H54 (cell line): ENCODE measurements around the gene NKPD1.
A peak's percentile ranks its signal among the peaks of the same experiment; 100 is the strongest.

Source experiments
- DNase-seq: peaks from one replicate; pipeline ENCODE4 v3.0.0; 2011; ENCODE audit warnings: low spot score, mixed read lengths; ENCODE audit not compliant: insufficient read length
- FAIRE-seq: peaks from 3 replicates; lab custom pipeline; 2011; peaks lifted over from hg19 to GRCh38; lab: Jason Lieb, UNC
- POLR2A ChIP-seq: IDR thresholded peaks from 2 replicates; pipeline ENCODE4 v1.6.1; 2011; ENCODE audit warnings: low read depth, mild to moderate bottlenecking, low read length

NKPD1 gene

GRCh38 chr19:45145270-45146189 is 15.3 kb downstream of the NKPD1 start:
- no peak for FAIRE-seq
- TF ChIP-seq POLR2A: no peak
- DNase-seq: no peak

- TF ChIP-seq POLR2A: no peak
- DNase-seq: no peak
- no peak for FAIRE-seq
These were observed 16.1 kb downstream of the NKPD1 start for GRCh38 chr19:45144431-45145269.

- DNase-seq (no peak), FAIRE-seq (no peak)
- no peak for TF ChIP-seq POLR2A
These were observed 18.1 kb downstream of the NKPD1 start for GRCh38 chr19:45142726-45143110.

GRCh38 chr19:45142016-45142725 is 18.6 kb downstream of the NKPD1 start:
- no peak for TF ChIP-seq POLR2A
- DNase-seq (no peak), FAIRE-seq (no peak)

GRCh38 chr19:45141203-45141900 is 19.4 kb downstream of the NKPD1 start:
- FAIRE-seq (no peak), DNase-seq (no peak)
- TF ChIP-seq POLR2A: no peak

GRCh38 chr19:45140533-45140932 is 20.2 kb downstream of the NKPD1 start:
- DNase-seq (no peak), FAIRE-seq (no peak)
- no peak for TF ChIP-seq POLR2A

GRCh38 chr19:45140144-45140503 is 20.7 kb downstream of the NKPD1 start:
- DNase-seq (no peak), FAIRE-seq (no peak)
- no peak for TF ChIP-seq POLR2A

GRCh38 chr19:45139286-45140143 is 21.3 kb downstream of the NKPD1 start:
- no peak for TF ChIP-seq POLR2A
- DNase-seq (no peak), FAIRE-seq (no peak)

- FAIRE-seq (no peak), DNase-seq (peak; percentile 23)
- TF ChIP-seq POLR2A: no peak
These were observed 22.5 kb downstream of the NKPD1 start for GRCh38 chr19:45138303-45138751.

- DNase-seq: no peak
- TF ChIP-seq POLR2A: no peak
- FAIRE-seq: no peak
These were observed 23.5 kb downstream of the NKPD1 start for GRCh38 chr19:45137179-45137761.

GRCh38 chr19:45136507-45137178 is 24.1 kb downstream of the NKPD1 start:
- DNase-seq (no peak), FAIRE-seq (no peak)
- TF ChIP-seq POLR2A: no peak
